DND-41 (cell line): ENCODE results near the gene RSPH4A.

ENCODE experiments used
- CTCF ChIP-seq: IDR thresholded peaks from 2 replicates; pipeline ENCODE4 v1.5.1; 2012; ENCODE audit warnings: borderline replicate concordance, low read length, moderate library complexity, mild to moderate bottlenecking; ENCODE audit not compliant: poor library complexity, severe bottlenecking; ENCODE audit errors: extremely low read depth
- EZH2 ChIP-seq: IDR thresholded peaks from 3 replicates; pipeline ENCODE4 v1.6.1; 2012; ENCODE audit warnings: borderline replicate concordance, low read depth, mild to moderate bottlenecking, moderate library complexity, low read length, inconsistent platforms; ENCODE audit not compliant: severe bottlenecking

DNA sequence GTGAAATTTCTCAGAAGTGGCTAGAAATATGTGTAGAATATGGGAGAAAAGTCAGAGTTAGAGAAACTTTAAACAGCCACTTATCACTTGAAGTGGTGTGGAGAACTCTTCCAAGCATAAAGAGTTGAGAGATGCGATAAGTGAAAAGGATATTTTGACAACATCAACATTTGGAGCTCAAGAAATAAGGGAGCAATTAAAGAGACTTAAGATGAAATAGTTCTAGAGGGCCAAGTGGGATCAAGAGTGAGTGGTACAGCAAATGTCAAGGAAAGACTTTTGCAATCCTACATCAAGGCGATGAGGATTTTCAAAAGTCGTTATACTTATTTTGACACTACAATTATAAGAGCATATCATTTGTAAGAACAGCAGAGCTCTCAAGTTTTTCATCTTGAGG, 9.6 kb downstream of the RSPH4A start:
- TF ChIP-seq CTCF (no peak), EZH2 (no peak)
